HG03097 (cell line): ENCODE results near the gene FAM171A1.
"Not testable (repeated sequence)": the region's sequence is repeated elsewhere in the genome, so short reads cannot be mapped to it uniquely, and the experiment has no call there.

Experiments used
- ATAC-seq: cut with Tn5 transposase; IDR thresholded peaks from one replicate; pipeline ENCODE4 v1.9.1; 2021; ENCODE audit not compliant: unreplicated experiment, low FRiP score

The FAM171A1 gene

DNA sequence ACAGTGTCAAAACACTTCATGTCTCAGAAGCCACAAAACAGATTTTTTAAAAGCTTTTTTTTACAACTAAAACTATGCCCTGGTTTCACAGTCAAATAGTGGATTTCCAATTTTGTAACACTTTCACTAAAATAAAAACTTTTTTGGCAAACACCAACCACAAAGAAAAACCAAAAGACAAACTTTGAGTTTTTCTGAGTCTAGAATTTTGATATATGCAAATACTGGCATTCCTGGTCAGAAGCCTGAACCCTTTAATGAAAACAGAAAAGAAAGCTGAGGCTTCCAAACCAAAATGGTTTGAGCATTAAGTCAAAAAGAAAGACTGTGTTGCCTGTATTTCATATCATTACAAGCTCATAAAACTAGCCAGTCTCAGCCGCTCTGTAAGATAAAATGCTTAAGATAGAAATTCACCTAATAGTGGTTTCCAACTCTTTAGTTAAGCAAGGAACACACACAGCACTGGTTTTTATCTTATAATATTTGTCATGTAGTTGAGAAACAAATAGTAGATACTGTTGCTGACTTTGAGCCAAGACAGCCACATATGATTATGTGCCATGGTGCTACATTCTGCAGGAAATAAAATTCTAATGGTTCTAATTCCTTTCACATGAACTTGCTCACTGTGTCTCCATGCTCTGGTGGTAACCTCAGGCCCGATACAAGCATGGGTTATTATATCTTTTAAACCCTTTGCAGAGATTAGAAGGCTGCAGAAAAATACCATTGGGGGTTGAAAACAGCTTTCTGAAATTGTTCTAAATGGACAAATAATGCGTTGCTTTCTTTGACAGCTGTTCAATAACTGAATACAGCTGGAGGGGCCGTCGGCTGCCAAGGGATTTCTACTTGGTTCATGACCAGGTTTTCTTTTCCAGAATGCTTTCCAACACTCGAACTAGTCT lies 49.4 kb downstream of the FAM171A1 start:
- ATAC-seq, result no peak

DNA sequence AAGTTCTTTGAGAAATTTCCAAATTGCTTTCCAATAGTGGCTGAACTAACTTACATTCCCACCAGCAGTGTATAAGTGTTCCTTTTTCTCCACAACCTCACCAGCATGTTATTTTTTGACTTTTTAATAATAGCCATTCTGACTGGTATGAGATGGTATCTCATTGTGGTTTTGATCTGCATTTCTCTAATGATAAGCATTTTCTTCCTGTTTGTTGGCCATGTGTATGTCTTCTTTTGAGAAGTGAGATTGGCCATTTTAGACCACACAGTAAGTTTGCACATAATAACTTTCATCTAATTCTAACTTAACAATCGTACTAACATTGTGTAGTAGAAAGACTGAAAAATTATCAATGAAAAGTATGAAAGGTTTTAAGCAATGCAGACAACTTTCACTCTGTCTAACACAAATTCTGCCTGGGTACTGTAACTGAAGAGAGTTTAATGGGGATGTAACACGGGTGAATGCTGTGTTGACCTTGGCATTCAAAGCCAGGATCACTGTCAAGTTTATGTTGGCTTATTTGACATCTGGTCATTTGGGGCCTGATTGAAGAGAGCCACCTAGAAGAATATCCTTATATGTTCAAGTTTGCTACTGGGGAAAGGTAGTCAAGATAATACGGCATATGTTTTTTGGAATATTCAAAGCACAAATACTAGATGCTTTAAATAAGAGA lies 50.4 kb downstream of the FAM171A1 start:
- no peak for ATAC-seq

DNA sequence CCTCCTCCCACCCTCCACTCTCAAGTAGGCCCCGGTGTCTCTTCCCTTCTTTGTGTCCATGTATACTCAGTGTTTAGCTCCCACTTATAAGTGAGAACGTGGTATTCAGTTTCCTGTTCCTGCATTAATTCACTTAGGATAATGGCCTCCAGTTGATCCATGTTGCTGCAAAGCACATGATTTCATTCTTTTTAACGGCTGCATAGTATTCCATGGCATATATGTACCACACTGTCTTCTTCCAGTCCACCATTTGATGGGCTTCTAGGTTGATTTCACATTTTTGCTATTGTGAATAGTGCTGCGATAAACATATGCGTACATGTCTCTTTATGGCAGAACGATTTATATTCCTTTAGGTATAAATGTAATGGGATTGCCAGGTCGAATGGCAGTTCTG lies 51.0 kb downstream of the FAM171A1 start:
- no peak for ATAC-seq

DNA sequence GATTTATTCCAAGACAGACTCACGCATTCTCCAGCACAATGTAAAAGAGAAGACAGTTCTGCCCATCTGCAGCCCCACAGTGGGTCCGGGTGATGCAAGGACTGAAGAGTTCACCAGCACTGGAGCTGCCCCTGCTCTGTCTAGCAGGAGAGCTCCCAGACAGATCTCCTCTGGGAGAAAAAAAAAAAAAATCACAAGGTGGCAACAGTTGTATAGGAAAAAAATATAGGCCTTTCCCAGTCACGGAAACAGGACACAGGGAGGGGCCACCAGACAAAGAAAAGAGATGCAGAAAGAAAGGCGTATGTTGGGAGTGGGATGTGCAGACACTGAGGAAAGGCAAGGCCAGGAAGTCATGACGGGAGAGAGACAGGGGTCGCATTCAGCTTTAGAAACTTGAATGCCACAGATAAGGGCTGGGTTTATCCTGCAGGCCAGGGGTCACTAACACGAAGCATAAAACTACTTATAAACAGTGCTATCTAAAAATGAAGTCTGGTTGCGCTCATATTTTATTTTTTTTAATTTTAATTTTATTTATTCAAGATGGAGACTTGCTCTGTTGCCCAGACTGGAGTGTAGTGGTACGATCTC lies 54.1 kb downstream of the FAM171A1 start:
- ATAC-seq, result no peak

DNA sequence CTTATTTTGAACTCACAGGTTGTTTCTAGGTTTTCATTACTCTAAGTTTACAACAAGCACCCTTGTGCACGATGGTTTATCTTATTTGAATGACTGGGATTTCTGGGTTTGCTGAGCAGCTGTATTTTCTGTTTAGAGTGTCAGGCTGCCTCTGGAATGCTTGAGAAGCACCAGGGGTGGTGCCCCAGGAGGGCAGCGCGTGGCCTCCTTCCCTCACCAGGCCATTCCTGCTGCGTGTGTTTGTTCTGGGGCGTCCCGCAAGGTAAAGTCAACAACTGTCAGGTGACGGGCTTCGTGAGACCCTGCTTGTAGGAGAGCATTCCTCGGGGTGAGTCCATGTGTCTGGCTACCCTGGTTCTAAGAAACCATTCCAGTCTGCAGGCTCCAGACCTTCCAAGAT lies 54.9 kb downstream of the FAM171A1 start:
- no peak for ATAC-seq

DNA sequence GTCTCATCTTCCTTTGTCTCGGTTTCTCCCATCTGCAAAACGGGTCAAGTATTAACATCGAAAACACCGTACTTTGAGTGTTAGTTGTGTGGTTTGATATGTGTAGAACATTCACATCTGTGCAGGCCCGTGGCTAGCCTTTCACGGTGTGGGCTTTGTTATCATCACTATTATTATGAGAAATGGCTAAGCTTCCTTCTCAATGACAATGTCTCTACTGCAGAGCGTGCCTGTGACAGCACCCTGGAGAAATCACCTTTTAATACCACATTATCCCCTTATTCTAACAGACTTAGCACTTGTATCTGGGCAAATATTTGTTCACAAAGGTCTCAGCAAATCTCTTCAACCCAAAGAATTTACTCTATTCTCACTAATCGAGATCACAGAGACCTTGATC lies 55.8 kb downstream of the FAM171A1 start:
- ATAC-seq, result no peak

DNA sequence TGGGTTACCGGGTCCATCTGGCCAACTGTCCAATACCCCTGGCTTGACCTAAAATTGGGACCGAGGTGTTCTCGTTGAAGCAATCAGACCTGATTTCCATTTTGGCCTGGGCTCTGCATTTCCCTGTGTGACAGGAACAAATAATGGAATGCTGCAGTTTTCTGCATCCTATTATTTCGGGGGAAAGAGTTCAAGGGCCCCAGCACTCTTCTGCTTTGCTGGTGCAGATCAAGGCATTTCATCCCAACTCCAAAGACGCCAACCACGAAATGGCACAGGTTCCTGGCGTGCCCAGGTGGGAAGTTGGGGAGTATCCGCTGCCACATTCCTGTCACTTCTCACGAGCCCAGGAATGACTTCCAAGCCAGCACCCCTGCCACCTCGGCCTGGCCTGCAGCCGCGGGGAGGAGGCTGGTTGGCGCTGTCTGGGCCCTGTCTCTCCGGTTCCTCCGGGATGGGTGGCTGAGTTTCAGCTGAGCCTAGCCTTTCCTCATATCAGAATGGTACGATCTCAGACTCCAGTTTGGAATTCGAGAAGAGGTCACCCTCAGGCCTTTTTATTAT lies 56.5 kb downstream of the FAM171A1 start:
- ATAC-seq, result no peak

DNA sequence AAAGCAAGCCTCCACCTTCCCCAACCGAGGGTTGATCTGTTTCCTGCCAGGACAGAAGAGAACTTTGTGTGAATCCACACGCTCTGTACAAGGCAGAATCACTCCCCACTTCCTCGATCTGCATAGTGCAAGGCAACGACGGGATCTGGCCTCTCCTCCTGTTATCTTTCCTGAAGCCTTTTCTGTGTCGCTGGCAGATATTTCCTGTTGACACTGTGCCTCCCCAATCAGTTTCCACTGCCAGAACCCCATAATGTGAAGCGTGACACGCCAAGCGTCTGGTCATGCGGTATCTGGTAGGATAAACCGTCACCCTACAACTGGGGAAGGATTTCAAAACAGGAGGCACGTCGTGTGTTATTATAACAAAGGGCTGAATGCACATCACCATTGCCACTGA lies 57.2 kb downstream of the FAM171A1 start:
- ATAC-seq, result no peak

DNA sequence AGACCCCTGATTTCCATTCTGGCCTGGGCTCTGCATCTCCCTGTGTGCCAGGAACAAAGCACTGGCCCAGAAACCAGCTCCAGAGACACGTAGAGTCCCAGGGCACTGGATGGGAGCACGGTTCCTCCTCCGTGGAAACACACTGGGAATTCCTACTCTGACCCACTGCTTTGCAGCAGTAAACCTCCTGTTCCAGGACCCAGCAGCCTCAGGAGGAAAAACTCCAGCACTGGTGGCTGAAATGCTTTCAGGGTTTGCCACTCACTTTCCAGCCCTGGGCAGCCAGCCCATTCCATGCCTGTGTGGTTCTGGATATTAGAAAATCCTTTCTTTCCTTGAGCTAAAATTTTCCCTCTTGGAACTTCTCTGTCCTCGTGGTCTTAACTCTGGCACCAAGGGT lies 58.0 kb downstream of the FAM171A1 start:
- no peak for ATAC-seq

DNA sequence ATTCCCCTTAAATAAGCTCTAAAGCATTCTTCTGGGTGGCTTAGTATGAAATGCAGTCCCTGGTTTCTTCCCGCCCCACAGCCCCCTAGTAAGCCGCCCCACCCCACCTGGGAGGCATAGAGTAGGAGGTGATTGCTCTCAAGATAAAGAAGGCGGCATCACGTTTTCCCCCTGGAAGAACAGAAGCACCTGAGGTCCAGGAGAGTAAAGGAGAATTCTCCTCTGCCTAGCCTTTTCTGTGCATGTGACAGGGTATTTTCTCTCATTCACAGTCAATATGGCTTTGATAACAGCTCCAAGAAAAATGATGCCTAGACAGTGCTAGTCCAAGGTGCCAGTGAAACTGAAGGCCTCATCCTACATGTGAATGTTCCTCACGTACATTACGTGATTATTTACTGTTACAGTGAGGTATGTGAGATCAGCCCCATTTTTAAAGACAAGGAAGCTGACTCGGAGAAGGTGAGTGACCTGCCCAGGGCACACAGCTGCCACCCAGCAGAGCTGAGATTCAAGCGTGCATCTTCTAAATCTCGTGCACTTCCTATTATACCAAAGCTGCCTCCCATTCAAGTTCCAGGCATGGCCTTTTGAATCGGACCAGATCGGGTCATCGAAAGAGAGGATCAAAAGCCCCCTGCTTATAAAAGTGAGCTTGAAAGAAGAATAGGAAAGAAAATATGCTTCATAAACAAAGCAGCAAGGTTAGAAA lies 59.4 kb downstream of the FAM171A1 start:
- ATAC-seq, result no peak

DNA sequence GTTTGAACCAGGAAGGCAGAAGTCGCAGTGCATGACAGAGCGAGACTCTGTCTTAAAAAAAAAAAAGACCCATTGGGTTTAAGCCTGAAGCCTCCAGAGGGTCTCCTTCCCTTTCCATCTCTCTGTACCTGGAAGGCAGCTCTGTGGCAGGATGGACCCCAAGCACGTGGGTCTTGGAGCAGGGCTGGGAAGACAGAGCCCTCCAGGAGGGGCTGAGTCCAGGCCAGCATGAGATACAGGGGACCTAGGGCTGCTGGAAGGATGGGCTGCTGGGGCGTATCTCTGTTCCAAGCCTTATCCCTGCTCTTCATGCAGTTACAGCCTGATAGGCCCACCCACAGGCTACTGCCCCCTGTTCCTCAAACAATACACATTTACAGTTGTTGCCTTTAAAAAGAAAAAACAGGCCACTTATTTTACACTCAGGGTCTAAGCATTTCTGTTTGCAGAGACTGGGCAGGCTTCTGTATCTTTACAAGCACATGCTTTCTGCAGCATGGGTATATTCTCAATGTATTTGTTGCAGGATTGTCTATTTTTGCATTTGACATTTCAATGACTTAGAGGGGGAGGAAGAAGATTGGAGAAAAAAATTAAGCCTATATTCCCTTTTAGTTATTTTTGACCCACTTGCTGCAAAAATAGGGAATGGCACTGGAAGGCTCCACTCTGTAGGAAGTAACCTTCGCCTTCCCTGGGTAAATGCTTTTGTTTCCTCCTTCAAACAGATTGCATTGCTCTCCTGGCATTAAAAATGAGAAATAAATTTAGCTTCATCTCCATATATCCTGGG lies 60.1 kb downstream of the FAM171A1 start:
- ATAC-seq, result no peak

DNA sequence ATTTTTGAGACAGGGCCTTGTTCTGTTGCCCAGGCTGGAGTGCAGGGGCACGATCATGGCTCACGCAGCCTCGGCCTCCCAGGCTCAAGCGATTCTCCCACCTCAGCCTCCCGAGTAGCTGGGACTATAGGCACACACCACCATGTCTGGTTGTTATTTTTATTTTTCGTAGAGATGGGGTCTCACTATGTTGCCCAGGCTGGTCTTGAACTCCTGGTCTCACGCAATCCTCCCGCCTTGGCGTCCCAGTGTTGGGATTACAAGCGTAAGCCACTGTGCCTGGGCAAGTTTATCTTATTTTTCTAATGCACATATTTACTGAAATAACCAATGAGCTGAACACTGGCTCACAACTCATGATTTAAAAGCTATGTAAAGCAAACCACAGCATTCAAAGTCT lies 61.9 kb downstream of the FAM171A1 start:
- no peak for ATAC-seq

DNA sequence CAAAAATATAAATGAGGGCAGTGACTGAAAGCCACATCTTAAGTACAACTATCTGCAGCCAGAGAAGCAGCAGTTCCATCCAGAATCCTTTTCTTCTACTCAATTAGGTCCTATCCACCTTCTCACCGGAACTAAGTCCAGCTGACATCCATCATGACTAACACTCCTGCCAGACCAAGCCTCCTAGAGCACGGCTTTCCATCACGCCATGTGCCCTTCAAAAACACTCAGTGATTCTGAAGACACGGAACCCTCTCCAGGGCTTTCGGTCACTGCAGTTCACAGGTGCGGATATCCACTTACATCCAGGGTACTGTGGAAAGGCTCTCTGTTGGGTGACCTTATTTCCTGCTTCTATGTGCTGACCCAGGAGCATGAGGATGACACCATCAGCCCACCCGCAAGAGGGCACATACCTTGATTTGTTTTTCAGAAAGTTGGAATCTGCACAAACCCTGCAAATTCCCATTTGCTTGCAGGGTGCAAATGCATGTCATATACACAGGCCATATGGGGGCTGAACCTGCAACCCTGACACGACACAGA lies 64.3 kb downstream of the FAM171A1 start:
- ATAC-seq, result no peak

DNA sequence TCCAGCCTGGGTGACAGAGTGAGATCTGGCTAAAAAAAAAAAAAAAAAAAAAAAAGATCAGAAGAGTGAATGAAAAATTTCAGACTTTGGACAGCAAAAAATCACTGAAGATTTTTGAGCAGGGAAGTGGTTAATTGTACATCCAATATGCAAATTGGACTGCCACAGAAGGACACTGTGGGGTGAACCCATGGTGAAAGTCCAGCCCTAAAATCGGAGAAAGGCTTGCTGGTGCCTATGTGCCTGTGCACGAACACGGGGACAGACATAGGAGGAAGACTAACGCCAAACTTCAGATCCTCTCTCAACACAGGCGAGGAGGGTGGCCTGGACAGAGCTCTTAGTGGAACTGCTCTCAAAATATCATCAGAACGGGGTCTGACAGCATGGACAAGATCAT lies 65.5 kb downstream of the FAM171A1 start:
- ATAC-seq, result no peak

DNA sequence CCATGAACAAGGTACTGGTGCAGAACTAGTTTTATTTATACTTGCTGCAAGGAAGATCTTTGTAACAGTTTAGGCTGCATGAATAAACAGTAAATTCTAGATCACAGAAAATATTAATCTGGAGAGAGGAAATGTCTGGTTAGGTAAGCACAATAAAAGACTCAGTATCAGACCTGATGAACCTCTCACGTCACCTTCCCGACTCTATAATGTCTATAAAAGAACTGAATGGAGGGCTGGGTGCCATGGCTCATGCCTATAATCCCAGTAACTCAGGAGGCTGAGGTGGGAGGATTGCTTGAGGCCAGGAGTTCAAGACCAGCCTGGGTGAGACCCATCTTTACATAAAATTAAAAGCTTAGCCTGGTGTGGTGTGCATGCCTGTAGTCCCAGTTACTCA lies 65.9 kb downstream of the FAM171A1 start:
- no peak for ATAC-seq

DNA sequence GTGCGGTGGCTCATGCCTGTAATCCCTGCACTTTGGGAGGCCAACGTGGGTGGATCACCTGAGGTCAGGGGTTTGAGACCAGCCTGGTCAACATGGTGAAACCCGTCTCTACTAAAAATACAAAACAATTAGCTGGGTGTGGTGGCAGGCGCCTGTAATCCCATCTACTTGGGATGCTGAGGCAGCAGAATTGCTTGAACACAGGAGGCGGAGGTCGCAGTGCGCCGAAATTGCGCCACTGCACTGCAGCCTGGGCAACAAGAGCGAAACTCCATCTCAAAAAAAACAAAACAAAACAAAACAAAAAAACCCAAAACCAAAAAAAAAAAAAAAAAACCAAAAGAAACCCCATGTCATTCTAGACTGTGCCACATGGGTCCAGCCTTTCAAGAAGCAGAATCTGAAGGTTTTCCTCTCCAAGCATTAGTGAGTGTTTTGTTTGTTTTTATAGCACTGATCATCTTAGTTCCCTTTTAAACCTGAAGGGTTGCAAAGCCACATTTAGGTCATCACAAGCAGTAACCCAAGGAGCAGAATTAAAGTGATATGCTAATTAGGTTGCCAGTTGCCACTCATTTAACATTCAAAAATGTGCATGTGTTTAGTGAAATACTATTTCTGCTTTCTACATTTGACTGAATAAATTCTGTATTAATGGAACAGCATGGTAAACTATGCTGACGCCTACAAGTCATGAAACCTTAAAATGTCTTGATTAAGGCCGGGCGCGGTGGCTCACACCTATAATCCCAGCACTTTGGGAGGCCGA lies 68.7 kb downstream of the FAM171A1 start:
- not testable (repeated sequence) for ATAC-seq

DNA sequence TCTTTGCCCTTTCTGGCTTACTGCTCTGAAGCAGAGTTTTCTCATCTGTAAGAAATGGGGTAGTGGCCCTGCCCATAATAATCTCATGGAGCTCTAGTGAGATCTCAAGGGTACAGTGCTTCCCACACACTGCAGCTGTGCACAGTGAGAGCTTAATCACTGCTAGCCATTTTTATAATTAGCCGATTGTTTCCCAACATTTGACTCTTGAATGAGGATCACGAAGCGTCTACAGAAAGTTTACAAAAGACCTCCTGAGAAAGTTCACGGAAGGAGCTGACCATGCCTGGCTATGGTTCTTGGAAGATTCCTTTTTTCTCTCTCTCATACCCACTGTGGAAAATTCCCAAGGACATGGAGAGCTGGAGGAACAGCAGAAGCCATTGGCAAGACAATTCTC lies 70.4 kb downstream of the FAM171A1 start:
- no peak for ATAC-seq

DNA sequence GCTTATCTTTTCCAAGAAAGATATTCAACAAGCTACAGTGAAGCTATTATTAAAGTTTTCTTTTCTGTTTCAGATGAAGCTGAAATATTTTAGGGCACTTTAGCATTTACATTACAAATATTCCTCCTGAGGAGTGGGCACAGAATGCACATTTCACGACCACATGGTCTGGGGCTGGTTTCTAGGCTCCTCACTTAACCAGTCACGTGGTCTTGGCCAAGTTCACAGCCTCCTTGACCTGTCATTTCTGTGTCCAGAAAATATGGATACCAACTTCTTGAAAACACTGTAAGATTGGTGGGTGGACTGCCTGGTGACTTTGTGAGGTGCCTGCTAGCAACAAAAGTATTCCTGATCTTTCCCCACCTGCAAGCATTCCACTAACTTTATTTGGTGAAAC lies 70.9 kb downstream of the FAM171A1 start:
- ATAC-seq, result no peak

DNA sequence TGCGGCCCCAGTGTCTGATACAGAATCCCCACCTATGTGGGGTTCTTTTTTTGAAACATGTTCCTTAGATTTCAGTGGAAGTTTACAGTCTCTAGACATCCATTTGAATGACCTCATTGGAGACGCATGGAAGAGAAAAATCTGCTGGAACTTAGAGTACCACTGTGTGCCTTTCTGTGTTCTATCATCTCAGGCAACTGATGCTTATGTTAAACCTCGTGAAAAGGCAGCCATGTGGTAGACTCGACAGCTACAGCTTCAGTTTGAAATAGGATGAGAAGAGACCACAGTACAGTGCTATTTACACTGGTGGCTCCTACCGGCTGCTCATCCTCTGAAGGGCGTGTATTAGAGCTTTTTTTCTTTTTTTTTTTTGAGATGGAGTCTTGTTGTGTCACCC lies 74.4 kb downstream of the FAM171A1 start:
- no peak for ATAC-seq
